Neutrophil (primary cell): ENCODE measurements around the gene WDSUB1.

Experiments
- H3K27ac ChIP-seq: fragments of 200-600 bp; sonication (generic); 2 replicates; pipeline ENCODE4 v1.5.1; 2016; ENCODE audit warnings: mild to moderate bottlenecking, moderate library complexity
- H3K27me3 ChIP-seq: fragments of 200-600 bp; sonication (generic); 2 replicates; pipeline ENCODE4 v1.6.0; 2016; ENCODE audit warnings: mild to moderate bottlenecking
- H3K36me3 ChIP-seq: fragments of 200-600 bp; sonication (generic); 2 replicates; pipeline ENCODE4 v1.5.1; 2017
- H3K4me1 ChIP-seq, 2 experiments: fragments of 200-600 bp in 1 of 2; sonication (generic) in 1 of 2; 1 replicate in 1 of 2; 2 replicates in 1 of 2; pipeline versions ENCODE4 v1.5.1 to v1.6.1; 2013 to 2016; ENCODE audit warnings: low read depth in 1 of 2, low read length in 1 of 2, mild to moderate bottlenecking in 1 of 2, moderate library complexity in 1 of 2; ENCODE audit not compliant: control insufficient read depth in 1 of 2, insufficient read depth in 1 of 2
- H3K4me3 ChIP-seq, 2 experiments: fragments of 200-600 bp in 1 of 2; sonication (generic) in 1 of 2; 1 replicate in 1 of 2; 2 replicates in 1 of 2; pipeline ENCODE4 v1.5.1; 2013 to 2016; ENCODE audit warnings: low read depth in 1 of 2, low read length in 1 of 2, mild to moderate bottlenecking in 1 of 2, moderate library complexity in 1 of 2
- H3K9me3 ChIP-seq: fragments of 200-600 bp; sonication (generic); 2 replicates; pipeline ENCODE4 v1.5.1; 2016
- CTCF ChIP-seq: fragments of 200-600 bp; sonication (generic); IDR thresholded peaks from 2 replicates; pipeline ENCODE4 v1.5.1; 2016; ENCODE audit warnings: antibody characterized with exemption

Gene WDSUB1

GRCh38 chr2:159192371-159192918 lies 94.1 kb downstream of the WDSUB1 start:
- Histone ChIP-seq H3K4me3 (no peak overlapping the region), H3K4me1 (no peaks in the 10 kb centered on the region), H3K27ac (no peak overlapping the region), H3K9me3 (no peaks in the 10 kb centered on the region), H3K36me3 (no peaks in the 10 kb centered on the region), H3K27me3 (no peaks in the 10 kb centered on the region)
- no peak for TF ChIP-seq CTCF

GRCh38 chr2:159188449-159188848 lies 98.1 kb downstream of the WDSUB1 start:
- Histone ChIP-seq H3K9me3 (no peaks in the 10 kb centered on the region), H3K27me3 (no peaks in the 10 kb centered on the region), H3K27ac (no peak overlapping the region), H3K4me1 (no peaks in the 10 kb centered on the region), H3K4me3 (no peak overlapping the region), H3K36me3 (no peaks in the 10 kb centered on the region)
- no peak for TF ChIP-seq CTCF

GRCh38 chr2:159187106-159187505 lies 99.4 kb downstream of the WDSUB1 start:
- Histone ChIP-seq H3K36me3 (no peaks in the 10 kb centered on the region), H3K27ac (no peak overlapping the region), H3K4me1 (no peaks in the 10 kb centered on the region), H3K27me3 (no peaks in the 10 kb centered on the region), H3K4me3 (no peak overlapping the region), H3K9me3 (no peaks in the 10 kb centered on the region)
- TF ChIP-seq CTCF: no peak

GRCh38 chr2:159186462-159186861 lies 100.0 kb downstream of the WDSUB1 start:
- no peak for TF ChIP-seq CTCF
- no peaks in the 10 kb centered on the region for H3K27me3 ChIP-seq
- H3K36me3 ChIP-seq: no peaks in the 10 kb centered on the region
- H3K4me1 ChIP-seq: no peaks in the 10 kb centered on the region
- H3K27ac ChIP-seq: no peak overlapping the region
- H3K9me3 ChIP-seq: no peaks in the 10 kb centered on the region
- no peak overlapping the region for H3K4me3 ChIP-seq
